CD14-positive monocyte (primary cell): Measurements from ENCODE around the gene U2AF1. TPM values are rescaled to one million over a fixed set of nuclear protein-coding genes. Genes with fewer than 3 reads are reported as not detected.
"Not testable (repeated sequence)": the region's sequence is repeated elsewhere in the genome, so short reads cannot be mapped to it uniquely, and the experiment has no call there.

Experiments
- DNase-seq, 3 donors: peaks; one replicate each; pipeline ENCODE4 v3.0.0-alpha.2; 2011 to 2022
- H2AFZ ChIP-seq: 2 replicates; pipeline ENCODE4 v1.6.0; 2012; ENCODE audit warnings: mild to moderate bottlenecking, low read depth, low read length, inconsistent platforms; ENCODE audit not compliant: insufficient read depth, poor library complexity, severe bottlenecking
- H3K27ac ChIP-seq, 2 donors: 1 replicate in 1 of 2; 2 replicates in 1 of 2; pipeline ENCODE4 v1.5.1; 2012 to 2013; ENCODE audit warnings: low read length in 2 of 2, control low read depth in 1 of 2, inconsistent platforms in 1 of 2, low read depth in 1 of 2, mild to moderate bottlenecking in 1 of 2
- H3K27me3 ChIP-seq, 2 donors: one replicate each; pipeline versions ENCODE4 v1.6.0 to v1.6.1; 2011 to 2013; ENCODE audit warnings: low read length in 2 of 2; ENCODE audit not compliant: control insufficient read depth in 2 of 2, insufficient read depth in 2 of 2
- H3K36me3 ChIP-seq, 2 donors: replicated peaks in 1 of 2; 1 replicate in 1 of 2; 2 replicates in 1 of 2; pipeline versions ENCODE4 v1.5.1 to v1.6.1; 2012 to 2013; ENCODE audit warnings: low read length in 2 of 2, control low read depth in 1 of 2, inconsistent platforms in 1 of 2, mild to moderate bottlenecking in 1 of 2; ENCODE audit not compliant: insufficient read depth in 2 of 2, control insufficient read depth in 1 of 2
- H3K4me1 ChIP-seq, 2 donors: 1 replicate in 1 of 2; 2 replicates in 1 of 2; pipeline versions ENCODE4 v1.5.1 to v1.6.1; 2012 to 2013; ENCODE audit warnings: low read length in 2 of 2, control low read depth in 1 of 2, inconsistent platforms in 1 of 2, mild to moderate bottlenecking in 1 of 2, moderate library complexity in 1 of 2; ENCODE audit not compliant: insufficient read depth in 2 of 2, control insufficient read depth in 1 of 2
- H3K4me2 ChIP-seq: replicated peaks from 2 replicates; pipeline ENCODE3; 2012; ENCODE audit warnings: low read length, moderate library complexity, mild to moderate bottlenecking; ENCODE audit not compliant: poor library complexity, severe bottlenecking; ENCODE audit errors: extremely low read depth
- H3K4me3 ChIP-seq, 3 experiments: fragments of 200-600 bp in 1 of 3; sonication (generic) in 1 of 3; replicated peaks in 1 of 3; 1 replicate in 2 of 3; 2 replicates in 1 of 3; pipeline ENCODE4 v1.5.1; 2011 to 2013; ENCODE audit warnings: low read length in 3 of 3, mild to moderate bottlenecking in 3 of 3, control low read depth in 2 of 3, low read depth in 2 of 3, inconsistent platforms in 1 of 3, moderate library complexity in 1 of 3
- H3K79me2 ChIP-seq: 2 replicates; pipeline ENCODE4 v1.6.0; 2012; ENCODE audit warnings: mild to moderate bottlenecking, control low read depth, inconsistent platforms, low read length, moderate library complexity; ENCODE audit not compliant: insufficient read depth
- H3K9ac ChIP-seq: 2 replicates; pipeline ENCODE4 v1.6.0; 2017; ENCODE audit warnings: low read length, mild to moderate bottlenecking; ENCODE audit not compliant: insufficient read depth, poor library complexity, severe bottlenecking
- H3K9me3 ChIP-seq, 2 donors: replicated peaks in 1 of 2; 1 replicate in 1 of 2; 2 replicates in 1 of 2; pipeline versions ENCODE4 v1.5.1 to v1.6.1; 2012 to 2013; ENCODE audit warnings: low read length in 2 of 2, control low read depth in 1 of 2; ENCODE audit not compliant: control insufficient read depth in 1 of 2, insufficient read depth in 1 of 2
- H4K20me1 ChIP-seq: 2 replicates; pipeline ENCODE4 v1.6.0; 2012; ENCODE audit warnings: mild to moderate bottlenecking, low read length, control low read depth, moderate library complexity; ENCODE audit not compliant: insufficient read depth
- H3K27ac Mint-ChIP-seq, 7 donors: one replicate each; pipeline ENCODE4 v1.8.0; 2020; ENCODE audit warnings: mild to moderate bottlenecking in 7 of 7, mixed read lengths in 7 of 7, moderate library complexity in 6 of 7, inconsistent platforms in 2 of 7
- H3K27me3 Mint-ChIP-seq, 3 donors: one replicate each; pipeline ENCODE4 v1.8.0; 2021 to 2022; ENCODE audit warnings: low read depth in 3 of 3, mild to moderate bottlenecking in 3 of 3, mixed read lengths in 3 of 3, moderate library complexity in 3 of 3, inconsistent platforms in 1 of 3
- H3K36me3 Mint-ChIP-seq, 2 donors: one replicate each; pipeline ENCODE4 v1.8.0; 2020; ENCODE audit warnings: mixed read lengths in 2 of 2, inconsistent platforms in 1 of 2, mild to moderate bottlenecking in 1 of 2
- H3K4me1 Mint-ChIP-seq: one replicate; pipeline ENCODE4 v1.8.0; 2020; ENCODE audit warnings: mild to moderate bottlenecking, mixed read lengths
- H3K4me3 Mint-ChIP-seq, 2 donors: one replicate each; pipeline ENCODE4 v1.8.0; 2020; ENCODE audit warnings: mild to moderate bottlenecking in 2 of 2, mixed read lengths in 2 of 2, moderate library complexity in 1 of 2
- H3K9me3 Mint-ChIP-seq, 7 donors: one replicate each; pipeline ENCODE4 v1.8.0; 2020 to 2022; ENCODE audit warnings: mixed read lengths in 7 of 7, mild to moderate bottlenecking in 6 of 7, moderate library complexity in 6 of 7, inconsistent platforms in 2 of 7
- WGBS: methylation state at CpG from one replicate; pipeline ENCODE4 v1.1.5; 2013; ENCODE audit warnings: missing lambda C conversion rate; ENCODE audit not compliant: insufficient coverage; 5-methylcytosine and 5-hydroxymethylcytosine counted together
- intact Hi-C, 2 donors: fragments of 100-400 bp; cut with micrococcal nuclease; formaldehyde crosslinking; loops; one replicate each; pipeline versions ENCODE4 v1.15.0 to v1.15.1; 2023
- polyA plus RNA-seq, 3 donors: library from polyadenylated mRNA; depleted of rRNA in 1 of 3; unstranded in 2 of 3; stranded (reverse) in 1 of 3; fragments of 300-500 nt in 2 of 3; fragments of >200 nt in 1 of 3; fragmentation: Illumina TruSeq in 2 of 3; gene quantifications; 1 replicate in 2 of 3; 2 replicates in 1 of 3; pipeline ENCODE4 v1.2.3, GENCODE V29; 2012 to 2021

The U2AF1 gene
- polyA plus RNA-seq, 3 donors: 38.4 to 111 (median 39.3) TPM

GRCh38 chr21:43074401-43075169 is 32.8 kb downstream of the U2AF1 start:
- WGBS: no CpG with 5 or more reads among the region's 74 CpGs
- H3K27ac Mint-ChIP-seq, H3K4me3 Mint-ChIP-seq, H3K36me3 ChIP-seq, H3K4me1 ChIP-seq, H2AFZ ChIP-seq, H3K9me3 Mint-ChIP-seq, H3K4me3 ChIP-seq, H3K36me3 Mint-ChIP-seq, H3K4me2 ChIP-seq, intact Hi-C loops, H4K20me1 ChIP-seq, H3K27me3 ChIP-seq, DNase-seq, H3K9ac ChIP-seq, H3K9me3 ChIP-seq, H3K27me3 Mint-ChIP-seq, H3K4me1 Mint-ChIP-seq, H3K79me2 ChIP-seq, H3K27ac ChIP-seq: not testable (repeated sequence)

GRCh38 chr21:43072742-43073141 is 34.6 kb downstream of the U2AF1 start:
- not testable (repeated sequence) for H3K9me3 ChIP-seq

GRCh38 chr21:43069682-43070081 is 37.7 kb downstream of the U2AF1 start:
- intact Hi-C loops, H4K20me1 ChIP-seq, H3K9me3 Mint-ChIP-seq, H3K4me1 ChIP-seq, H3K79me2 ChIP-seq, H3K36me3 ChIP-seq, H3K9ac ChIP-seq, DNase-seq, H3K27ac Mint-ChIP-seq, H3K4me1 Mint-ChIP-seq, H3K4me2 ChIP-seq, H3K27me3 Mint-ChIP-seq, H3K9me3 ChIP-seq, H3K4me3 Mint-ChIP-seq, H2AFZ ChIP-seq, H3K27me3 ChIP-seq, H3K36me3 Mint-ChIP-seq, H3K4me3 ChIP-seq, H3K27ac ChIP-seq: not testable (repeated sequence)
- no CpG with 5 or more reads among the region's 10 CpGs for WGBS

More at GRCh38 chr21:43072742-43073141, 34.6 kb downstream of the U2AF1 start:
- H3K4me1 ChIP-seq, H3K36me3 ChIP-seq, H3K79me2 ChIP-seq, H3K27me3 Mint-ChIP-seq, H3K27ac ChIP-seq, H4K20me1 ChIP-seq, H3K27ac Mint-ChIP-seq, DNase-seq, H3K4me2 ChIP-seq, H2AFZ ChIP-seq, H3K4me3 Mint-ChIP-seq, intact Hi-C loops, H3K36me3 Mint-ChIP-seq, H3K27me3 ChIP-seq, H3K9me3 Mint-ChIP-seq, H3K4me3 ChIP-seq, H3K4me1 Mint-ChIP-seq, H3K9ac ChIP-seq: not testable (repeated sequence)
- no CpG with 5 or more reads among the region's 11 CpGs for WGBS

- H3K36me3 ChIP-seq, H3K36me3 Mint-ChIP-seq, H3K4me3 Mint-ChIP-seq, H3K27me3 ChIP-seq, DNase-seq, H3K4me1 Mint-ChIP-seq, intact Hi-C loops, H3K4me2 ChIP-seq, H4K20me1 ChIP-seq, H3K9ac ChIP-seq, H3K27ac Mint-ChIP-seq, H3K9me3 Mint-ChIP-seq, H3K4me1 ChIP-seq, H3K27ac ChIP-seq, H3K27me3 Mint-ChIP-seq, H2AFZ ChIP-seq, H3K79me2 ChIP-seq, H3K4me3 ChIP-seq, H3K9me3 ChIP-seq: not testable (repeated sequence)
- no CpG with 5 or more reads among the region's 12 CpGs for WGBS
These were observed 39.3 kb downstream of the U2AF1 start for GRCh38 chr21:43068065-43068464.
